Thyroid gland (tissue), 4 donors: Measurements from ENCODE around the gene SPPL2C. TPM values are rescaled to one million over a fixed set of nuclear protein-coding genes. Genes with fewer than 3 reads are reported as not detected.

Experiments used
- DNase-seq, 2 donors: peaks; one replicate each; pipeline ENCODE4 v3.0.0-alpha.2; 2019
- H3K27ac ChIP-seq, 3 donors: fragments of 200-600 bp; sonication (generic); 1 replicate in 2 of 3; 2 replicates in 1 of 3; pipeline ENCODE4 v1.5.1; 2016 to 2019; ENCODE audit warnings: mild to moderate bottlenecking in 1 of 3, moderate library complexity in 1 of 3
- H3K27me3 ChIP-seq: fragments of 200-600 bp; sonication (generic); one replicate; pipeline ENCODE4 v1.5.1; 2019
- H3K36me3 ChIP-seq, 2 donors: fragments of 200-600 bp; sonication (generic); one replicate each; pipeline ENCODE4 v1.5.1; 2016 to 2019
- H3K4me1 ChIP-seq, 2 donors: fragments of 200-600 bp; sonication (generic); one replicate each; pipeline ENCODE4 v1.5.1; 2017 to 2019
- H3K4me3 ChIP-seq, 3 donors: fragments of 200-600 bp; sonication (generic); replicated peaks in 1 of 3; 1 replicate in 2 of 3; 2 replicates in 1 of 3; pipeline ENCODE4 v1.5.1; 2016; ENCODE audit warnings: mild to moderate bottlenecking in 1 of 3
- H3K9me3 ChIP-seq: fragments of 200-600 bp; sonication (generic); one replicate; pipeline ENCODE4 v1.5.1; 2017
- POLR2A ChIP-seq, 2 donors: fragments of 450-650 bp; IDR thresholded peaks; one replicate each; pipeline ENCODE4 v1.6.1; 2017; ENCODE audit warnings: antibody characterized with exemption in 2 of 2, mild to moderate bottlenecking in 2 of 2, moderate library complexity in 1 of 2
- WGBS, 2 donors: methylation state at CpG; one replicate each; pipeline ENCODE4 v1.1.5; 2017; 5-methylcytosine and 5-hydroxymethylcytosine counted together
- intact Hi-C: fragments of 100-400 bp; cut with DNase I; formaldehyde crosslinking; loops from one replicate; pipeline ENCODE4 v1.15.1; 2023
- total RNA-seq, 4 donors: library from RNA; depleted of rRNA; stranded (reverse); fragments of >200 nt; gene quantifications; one replicate each; pipeline ENCODE4 v1.2.3, GENCODE V29; 2016
- TF ChIP-seq, protein P1 (sequence below), 6 experiments: fragments of 200-600 bp in 3 of 6; fragments of 450-650 bp in 3 of 6; sonication (generic) in 3 of 6; IDR thresholded peaks; one replicate each; pipeline ENCODE4 v1.5.1; 2016 to 2019; ENCODE audit warnings: antibody characterized with exemption in 6 of 6, mild to moderate bottlenecking in 2 of 6, inconsistent platforms in 1 of 6, moderate library complexity in 1 of 6

SPPL2C gene
- total RNA-seq, 4 donors from 2014 or later = 0.13 TPM; not detected in 3

DNA sequence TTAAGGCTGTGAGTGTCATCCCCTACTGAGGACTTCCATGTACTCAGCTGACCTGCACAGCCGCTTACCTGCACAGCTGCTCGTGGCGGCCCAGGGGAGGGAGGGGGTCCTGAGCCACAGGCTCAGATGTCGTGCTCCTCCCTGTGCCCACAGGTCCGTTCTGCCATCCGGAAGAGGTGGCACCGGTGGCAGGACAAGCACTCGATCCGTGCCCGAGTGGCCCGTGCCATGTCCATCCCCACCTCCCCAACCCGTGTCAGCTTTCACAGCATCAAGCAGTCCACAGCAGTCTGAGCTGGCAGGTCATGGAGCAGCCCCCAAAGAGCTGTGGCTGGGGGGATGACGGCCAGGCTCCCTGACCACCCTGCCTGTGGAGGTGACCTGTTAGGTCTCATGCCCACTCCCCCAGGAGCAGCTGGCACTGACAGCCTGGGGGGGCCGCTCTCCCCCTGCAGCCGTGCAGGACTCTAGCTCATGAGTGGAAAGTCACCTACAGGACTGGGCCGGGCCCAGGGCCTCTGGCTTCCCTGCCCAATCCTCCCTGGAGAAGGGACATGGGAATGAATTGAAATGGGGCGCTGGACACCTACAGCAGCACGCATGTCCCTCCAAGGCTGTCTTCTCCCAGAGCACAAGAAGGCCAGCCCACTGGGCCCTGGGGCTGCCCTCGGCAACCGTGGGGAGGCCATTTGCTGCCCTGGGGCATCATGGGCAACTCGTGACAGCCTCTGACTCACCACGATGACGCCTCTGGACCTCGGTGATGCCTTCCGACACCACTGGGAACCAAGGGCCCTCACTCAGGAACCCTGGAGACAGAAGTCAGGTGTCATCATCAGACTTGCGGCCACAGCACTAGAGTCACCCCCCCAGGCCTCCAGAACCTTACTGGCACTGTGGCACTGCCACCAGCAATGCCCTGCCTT is 9.9 kb upstream of the SPPL2C start:
- no peak overlapping the region for H3K4me3 ChIP-seq
- 85 to 89% methylated on average over 20 to 24 of the region's 26 CpGs for WGBS, 2 donors
- intact Hi-C loops = loop anchor here (5.0 to 10.0 kb wide), 2 partner anchors 112 to 440 kb away; no protein-coding TSS in a partner anchor
- H3K36me3 ChIP-seq = no peaks in the 10 kb centered on the region
- no peak overlapping the region for H3K27ac ChIP-seq
- DNase-seq = no peak
- TF ChIP-seq POLR2A (IDR thresholded peaks at IDR 0.05) = no peak
- TF ChIP-seq, protein P1, sequence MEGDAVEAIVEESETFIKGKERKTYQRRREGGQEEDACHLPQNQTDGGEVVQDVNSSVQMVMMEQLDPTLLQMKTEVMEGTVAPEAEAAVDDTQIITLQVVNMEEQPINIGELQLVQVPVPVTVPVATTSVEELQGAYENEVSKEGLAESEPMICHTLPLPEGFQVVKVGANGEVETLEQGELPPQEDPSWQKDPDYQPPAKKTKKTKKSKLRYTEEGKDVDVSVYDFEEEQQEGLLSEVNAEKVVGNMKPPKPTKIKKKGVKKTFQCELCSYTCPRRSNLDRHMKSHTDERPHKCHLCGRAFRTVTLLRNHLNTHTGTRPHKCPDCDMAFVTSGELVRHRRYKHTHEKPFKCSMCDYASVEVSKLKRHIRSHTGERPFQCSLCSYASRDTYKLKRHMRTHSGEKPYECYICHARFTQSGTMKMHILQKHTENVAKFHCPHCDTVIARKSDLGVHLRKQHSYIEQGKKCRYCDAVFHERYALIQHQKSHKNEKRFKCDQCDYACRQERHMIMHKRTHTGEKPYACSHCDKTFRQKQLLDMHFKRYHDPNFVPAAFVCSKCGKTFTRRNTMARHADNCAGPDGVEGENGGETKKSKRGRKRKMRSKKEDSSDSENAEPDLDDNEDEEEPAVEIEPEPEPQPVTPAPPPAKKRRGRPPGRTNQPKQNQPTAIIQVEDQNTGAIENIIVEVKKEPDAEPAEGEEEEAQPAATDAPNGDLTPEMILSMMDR (IDR thresholded peaks at IDR 0.05) = no peak
- H3K27me3 ChIP-seq = no peaks in the 10 kb centered on the region
- H3K4me1 ChIP-seq = no peaks in the 10 kb centered on the region
- no peaks in the 10 kb centered on the region for H3K9me3 ChIP-seq

DNA sequence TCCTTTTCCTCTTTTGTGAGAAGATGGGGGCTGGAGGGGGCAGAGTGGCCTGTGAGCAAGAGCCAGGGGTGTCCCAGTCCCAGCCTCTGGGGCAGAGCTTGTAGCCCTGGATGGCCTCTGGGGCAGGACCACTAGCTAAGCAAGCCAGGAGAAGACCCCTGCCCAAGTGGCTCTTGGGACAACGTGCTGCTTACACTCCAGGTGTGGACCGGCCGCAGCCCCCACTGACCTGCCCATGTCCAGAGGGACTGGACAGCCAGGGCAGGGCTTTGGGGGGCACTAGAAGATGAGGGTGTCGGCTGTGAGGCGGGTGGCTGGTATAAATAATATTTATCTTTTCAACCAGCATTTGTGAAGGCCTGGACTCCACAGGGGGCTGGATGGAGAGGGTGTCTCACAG is 9.2 kb upstream of the SPPL2C start:
- WGBS, 2 donors = 80 to 91% methylated on average over 5 of the region's 5 CpGs
- Histone ChIP-seq H3K27me3 (no peaks in the 10 kb centered on the region), H3K9me3 (no peaks in the 10 kb centered on the region), H3K27ac (no peak overlapping the region), H3K36me3 (no peaks in the 10 kb centered on the region), H3K4me3 (no peak overlapping the region), H3K4me1 (no peaks in the 10 kb centered on the region)
- intact Hi-C loops = loop anchor here (10.0 kb wide), 1 partner anchor 441 kb away; no protein-coding TSS in a partner anchor
- no peak for DNase-seq
- no peak for TF ChIP-seq POLR2A (IDR thresholded peaks at IDR 0.05)
- TF ChIP-seq, protein P1 (IDR thresholded peaks at IDR 0.05) = no peak

DNA sequence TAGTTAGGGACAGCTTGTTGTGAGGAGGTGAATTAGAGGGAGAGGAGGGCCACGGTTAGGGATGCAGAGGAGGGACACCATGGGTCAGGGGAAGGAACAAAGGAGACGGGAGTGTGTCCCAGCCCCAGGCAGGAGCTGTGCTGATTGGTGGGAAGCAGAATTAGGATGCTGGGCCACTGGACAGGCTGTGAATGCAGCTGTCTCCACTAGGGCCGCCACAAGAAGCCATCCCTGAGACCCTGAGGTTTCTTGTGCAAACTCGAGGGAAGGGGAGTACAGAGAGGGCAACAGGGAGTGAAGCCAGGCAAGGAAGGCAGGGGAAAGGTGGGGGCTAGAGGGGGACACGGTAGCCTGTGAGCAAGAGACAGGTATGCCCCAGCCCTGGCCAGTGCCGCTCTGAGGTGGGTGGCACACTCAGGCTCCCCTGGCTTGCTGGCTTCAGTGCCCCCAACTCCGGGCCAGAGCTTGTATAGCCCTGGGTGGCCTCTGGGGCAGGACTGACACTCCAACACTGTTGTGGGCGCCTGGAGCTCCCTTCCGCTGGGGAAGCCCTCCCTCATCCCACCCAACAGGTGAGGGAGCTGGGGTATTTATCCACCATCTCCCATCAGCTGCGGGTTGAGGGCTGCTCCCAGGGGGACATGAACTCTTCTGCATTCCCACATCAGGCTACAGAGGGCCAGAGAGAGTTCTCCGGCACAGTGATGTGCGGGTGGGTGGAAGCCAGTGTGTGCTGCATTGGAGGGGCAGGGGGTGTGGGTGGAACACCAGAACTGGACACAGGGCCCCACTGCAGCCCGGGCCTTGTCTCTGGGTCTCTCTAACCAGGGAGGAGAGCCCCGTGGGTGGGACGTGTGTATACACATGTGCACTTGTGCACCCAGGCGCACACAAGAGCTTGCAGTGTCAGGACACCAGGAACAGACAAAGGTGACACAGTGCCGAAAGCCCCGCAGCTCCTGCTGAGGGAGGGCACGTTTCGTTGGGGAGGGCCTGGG is 8.3 kb upstream of the SPPL2C start:
- no peaks in the 10 kb centered on the region for H3K27me3 ChIP-seq
- no peak for DNase-seq

DNA sequence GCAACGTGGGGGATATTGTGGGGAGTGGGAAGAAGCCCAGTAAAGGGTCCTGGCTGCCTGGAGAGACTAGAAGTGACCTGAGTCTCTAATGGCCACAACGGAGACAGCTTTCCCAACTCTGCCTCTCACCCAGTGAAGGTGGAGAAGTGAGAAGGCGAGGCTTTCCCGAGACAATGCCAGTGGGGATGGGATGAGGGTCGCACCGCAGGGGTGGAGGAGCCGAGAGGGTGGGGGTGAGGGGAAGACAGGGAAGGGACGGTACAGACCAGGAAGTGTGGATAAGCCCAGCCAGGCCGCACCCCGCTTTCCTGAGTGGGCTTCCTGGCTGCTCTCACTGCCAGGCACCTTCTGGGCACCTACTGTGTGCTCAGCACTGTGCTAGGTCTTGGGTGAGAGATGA is 7.5 kb upstream of the SPPL2C start:
- Histone ChIP-seq H3K27ac (no peak overlapping the region), H3K4me3 (no peak overlapping the region), H3K9me3 (no peaks in the 10 kb centered on the region), H3K4me1 (no peaks in the 10 kb centered on the region), H3K27me3 (no peaks in the 10 kb centered on the region), H3K36me3 (no peaks in the 10 kb centered on the region)
- 49 to 55% methylated on average over 10 of the region's 10 CpGs for WGBS, 2 donors
- TF ChIP-seq POLR2A (IDR thresholded peaks at IDR 0.05) = no peak
- TF ChIP-seq, protein P1 (IDR thresholded peaks at IDR 0.05) = no peak
- intact Hi-C loops = loop anchor here (10.0 kb wide), 1 partner anchor 442 kb away; no protein-coding TSS in a partner anchor
- DNase-seq = no peak

More for the DNA sequence above, 8.3 kb upstream of the SPPL2C start:
- H3K4me1 ChIP-seq = no peaks in the 10 kb centered on the region
- no peak overlapping the region for H3K27ac ChIP-seq
- H3K4me3 ChIP-seq = no peak overlapping the region
- intact Hi-C loops = loop anchor here (10.0 kb wide), 1 partner anchor 442 kb away; no protein-coding TSS in a partner anchor
- TF ChIP-seq, protein P1 (IDR thresholded peaks at IDR 0.05) = no peak
- no peak for TF ChIP-seq POLR2A (IDR thresholded peaks at IDR 0.05)
- WGBS, 2 donors = 58 to 60% methylated on average over 17 to 19 of the region's 20 CpGs
- H3K9me3 ChIP-seq = no peaks in the 10 kb centered on the region
- H3K36me3 ChIP-seq = no peaks in the 10 kb centered on the region
